HL-60 (cell line): ENCODE results near the gene LGALS12.

Experiments
- DNase-seq, 2 experiments: peaks; one replicate each; pipeline ENCODE4 v3.0.0-alpha.2; 2010 to 2020; ENCODE audit warnings: low read depth in 1 of 2, low spot score in 1 of 2
- H3K27ac ChIP-seq: fragments of 250-450 bp; sonication (Bioruptor Pico); replicated peaks from 2 replicates; pipeline ENCODE4 v1.5.1; 2020; ENCODE audit warnings: mild to moderate bottlenecking, moderate library complexity
- H3K27me3 ChIP-seq: fragments of 250-450 bp; sonication (Bioruptor Pico); 2 replicates; pipeline ENCODE4 v1.5.1; 2021; ENCODE audit warnings: mild to moderate bottlenecking, moderate library complexity; ENCODE audit not compliant: insufficient read depth, poor library complexity, severe bottlenecking
- H3K4me3 ChIP-seq: replicated peaks from 2 replicates; pipeline ENCODE4 v1.5.1; 2011; ENCODE audit warnings: mild to moderate bottlenecking, control low read depth, low read length; ENCODE audit not compliant: insufficient read depth
- CTCF ChIP-seq: IDR thresholded peaks from one replicate; pipeline ENCODE4 v1.5.1; 2011; ENCODE audit warnings: low read length, control low read depth, inconsistent platforms; ENCODE audit not compliant: insufficient read depth
- GABPA ChIP-seq: IDR thresholded peaks from 2 replicates; pipeline ENCODE4 v1.6.1; 2012; ENCODE audit warnings: low read depth
- POLR2AphosphoS5 ChIP-seq: IDR thresholded peaks from 2 replicates; pipeline ENCODE4 v1.6.1; 2012; ENCODE audit warnings: low read depth
- REST ChIP-seq: IDR thresholded peaks from 2 replicates; pipeline ENCODE4 v1.6.1; 2012; ENCODE audit warnings: low read depth; ENCODE audit not compliant: insufficient replicate concordance
- SPI1 ChIP-seq: IDR thresholded peaks from 2 replicates; pipeline ENCODE4 v1.6.1; 2012; ENCODE audit warnings: low read depth, mild to moderate bottlenecking, borderline replicate concordance

LGALS12 gene

GRCh38 chr11:63553759-63554158 lies 47.9 kb downstream of the LGALS12 start:
- TF ChIP-seq GABPA (no peak), CTCF (no peak), SPI1 (no peak), POLR2AphosphoS5 (no peak), REST (no peak)
- no peaks in the 10 kb centered on the region for H3K27me3 ChIP-seq
- no peak for DNase-seq
- H3K4me3 ChIP-seq, result no peak overlapping the region
- no peak overlapping the region for H3K27ac ChIP-seq

GRCh38 chr11:63554877-63555223 lies 49.0 kb downstream of the LGALS12 start:
- TF ChIP-seq CTCF (no peak), SPI1 (no peak), POLR2AphosphoS5 (no peak), GABPA (no peak), REST (no peak)
- Histone ChIP-seq H3K4me3 (no peak overlapping the region), H3K27ac (no peak overlapping the region), H3K27me3 (no peaks in the 10 kb centered on the region)
- DNase-seq, result no peak

GRCh38 chr11:63556404-63557013 lies 50.6 kb downstream of the LGALS12 start:
- TF ChIP-seq CTCF, result no peak
- TF ChIP-seq POLR2AphosphoS5, result no peak
- no peak for TF ChIP-seq GABPA
- no peak for TF ChIP-seq REST
- no peak for TF ChIP-seq SPI1
- no peak for DNase-seq
- Histone ChIP-seq H3K27ac (no peak overlapping the region), H3K27me3 (no peaks in the 10 kb centered on the region), H3K4me3 (no peak overlapping the region)
